Stimulated activated CD4-positive, alpha-beta T cell treated with anti-CD3 and anti-CD28 coated beads, TNF-alpha, amount 100 ng/mL, for 1 hour (primary cell): ENCODE data around the gene MAPKAPK3.
A peak's percentile ranks its signal among the peaks of the same experiment; 100 is the strongest.

Experiments
- DNase-seq, 3 donors: peaks; one replicate each; pipeline ENCODE4 v3.0.0-alpha.2; 2020; ENCODE audit warnings: low read depth in 3 of 3, low spot score in 1 of 3

MAPKAPK3 gene

GRCh38 chr3:50608278-50608677 is 8.7 kb upstream of the MAPKAPK3 start:
- DNase-seq, result no peak

- DNase-seq, result no peak
These were observed 7.7 kb upstream of the MAPKAPK3 start for GRCh38 chr3:50609071-50609762.

- DNase-seq, result no peak
These were observed 7.2 kb upstream of the MAPKAPK3 start for GRCh38 chr3:50609763-50610085.

GRCh38 chr3:50610181-50610971 is 6.6 kb upstream of the MAPKAPK3 start:
- no peak for DNase-seq

GRCh38 chr3:50610992-50611463 is 5.9 kb upstream of the MAPKAPK3 start:
- no peak for DNase-seq

- DNase-seq, result peak; percentile 68 to 97 (median 75)
These were observed 5.3 kb upstream of the MAPKAPK3 start, which contains the start of gene CISH for GRCh38 chr3:50611464-50612233. CISH (minus strand) TSS chr3:50611774; CDS start chr3:50611650, 124 bp downstream.

- no peak for DNase-seq
These were observed 4.6 kb upstream of the MAPKAPK3 start for GRCh38 chr3:50612234-50612882.

GRCh38 chr3:50612970-50613846 is 3.7 kb upstream of the MAPKAPK3 start:
- no peak for DNase-seq

- DNase-seq, result no peak
These were observed 1.8 kb upstream of the MAPKAPK3 start for GRCh38 chr3:50615190-50615589.

- peak; percentile 61 to 69 (median 65) for DNase-seq
These were observed 765 bp upstream of the MAPKAPK3 start for GRCh38 chr3:50616003-50616769.

GRCh38 chr3:50616770-50617095 is 218 bp upstream of the MAPKAPK3 start:
- DNase-seq, result peak; percentile 85 to 95 (median 86)

GRCh38 chr3:50617911-50618481 is 1.0 kb downstream of the MAPKAPK3 start:
- no peak for DNase-seq

GRCh38 chr3:50620420-50620819 is 3.5 kb downstream of the MAPKAPK3 start:
- no peak for DNase-seq

- DNase-seq, result no peak
These were observed 3.9 kb downstream of the MAPKAPK3 start for GRCh38 chr3:50620820-50621219.

GRCh38 chr3:50622881-50623280 is 5.9 kb downstream of the MAPKAPK3 start:
- DNase-seq, result no peak

- no peak for DNase-seq
These were observed 7.0 kb downstream of the MAPKAPK3 start for GRCh38 chr3:50623840-50624474.

GRCh38 chr3:50624634-50625033 is 7.7 kb downstream of the MAPKAPK3 start:
- DNase-seq, result no peak

- no peak for DNase-seq
These were observed 8.6 kb downstream of the MAPKAPK3 start for GRCh38 chr3:50625231-50626182.
